Transverse colon (tissue), 4 donors: ENCODE results near the gene BEST2. TPM values are rescaled to one million over a fixed set of nuclear protein-coding genes. Genes with fewer than 3 reads are reported as not detected.

Experiments used
- DNase-seq: peaks from one replicate; pipeline ENCODE4 v3.0.0-alpha.2; 2019
- H3K27ac ChIP-seq, 4 donors: fragments of 200-600 bp; sonication (generic); 2 replicates each; pipeline ENCODE4 v1.5.1; 2016 to 2018; ENCODE audit warnings: inconsistent platforms in 4 of 4
- H3K27me3 ChIP-seq: fragments of 200-600 bp; sonication (generic); 2 replicates; pipeline ENCODE4 v1.5.1; 2017; ENCODE audit warnings: inconsistent platforms
- H3K36me3 ChIP-seq, 4 donors: fragments of 200-600 bp; sonication (generic); 2 replicates each; pipeline ENCODE4 v1.5.1; 2017 to 2019; ENCODE audit warnings: inconsistent platforms in 4 of 4
- H3K4me1 ChIP-seq, 4 donors: fragments of 200-600 bp; sonication (generic); 2 replicates each; pipeline ENCODE4 v1.5.1; 2017 to 2020; ENCODE audit warnings: inconsistent platforms in 4 of 4
- H3K4me3 ChIP-seq, 4 donors: fragments of 200-600 bp; sonication (generic); 1 replicate in 1 of 4; 2 replicates in 3 of 4; pipeline versions ENCODE4 v1.5.1 to v1.6.1; 2017 to 2019; ENCODE audit warnings: inconsistent platforms in 4 of 4
- H3K9me3 ChIP-seq, 2 donors: fragments of 200-600 bp; sonication (generic); 2 replicates each; pipeline ENCODE4 v1.5.1; 2017 to 2019; ENCODE audit warnings: inconsistent platforms in 2 of 2
- CTCF ChIP-seq, 5 experiments: fragments of 200-600 bp in 3 of 5; fragments of 450-650 bp in 2 of 5; sonication (generic) in 3 of 5; IDR thresholded peaks; 1 replicate in 2 of 5; 2 replicates in 3 of 5; pipeline ENCODE4 v1.5.1; 2016 to 2017; ENCODE audit warnings: antibody characterized with exemption in 5 of 5, inconsistent platforms in 3 of 5, mild to moderate bottlenecking in 2 of 5, moderate library complexity in 1 of 5
- EP300 ChIP-seq: sonication (generic); formaldehyde crosslinking; IDR thresholded peaks from one replicate; pipeline ENCODE4 v1.6.1; 2017; ENCODE audit warnings: antibody characterized with exemption, low read depth
- POLR2A ChIP-seq: fragments of 450-650 bp; IDR thresholded peaks from one replicate; pipeline ENCODE4 v1.6.1; 2016; ENCODE audit warnings: antibody characterized with exemption, mild to moderate bottlenecking, moderate library complexity
- POLR2AphosphoS5 ChIP-seq, 3 donors: sonication (generic); formaldehyde crosslinking; IDR thresholded peaks; one replicate each; pipeline ENCODE4 v1.6.1; 2016; ENCODE audit warnings: antibody characterized with exemption in 3 of 3
- WGBS, 2 donors: methylation state at CpG; one replicate each; pipeline ENCODE4 v1.1.5; 2018; ENCODE audit warnings: low coverage in 1 of 2; 5-methylcytosine and 5-hydroxymethylcytosine counted together
- in situ Hi-C, 4 donors: fragments of 200-750 bp; cut with MboI; loops; one replicate each; pipeline versions ENCODE4 v1.15.0 to v1.15.1; 2017; ENCODE audit warnings: low sequenced_read_pairs in 3 of 4, low pct_ligation_motif_present in 1 of 4, low pct_unique_long_range_greater_than_20kb in 1 of 4
- intact Hi-C: fragments of 100-400 bp; cut with DNase I; formaldehyde crosslinking; loops from one replicate; pipeline ENCODE4 v1.15.1; 2023; ENCODE audit warnings: low total_unique reads
- total RNA-seq, 4 donors: library from RNA; depleted of rRNA; stranded (reverse); fragments of >200 nt; gene quantifications; one replicate each; pipeline ENCODE4 v1.1.0, GENCODE V29; 2016

Gene BEST2
- total RNA-seq, 4 donors from 2014 or later: 121 to 325 (median 141) TPM

GRCh38 chr19:12777217-12778016 lies 25.8 kb downstream of the BEST2 start:
- peaks cover 12 to 54% (median 35%) of the 10 kb centered on the region in 4 donors for H3K4me1 ChIP-seq
- H3K27ac ChIP-seq: peak overlapping the region; percentile 91 to 94 (median 94)
- H3K36me3 ChIP-seq: no peaks in the 10 kb centered on the region
- H3K4me3 ChIP-seq: peak overlapping the region; percentile 27 to 59 (median 46)
- H3K9me3 ChIP-seq: no peaks in the 10 kb centered on the region
- TF ChIP-seq CTCF (IDR thresholded peaks at IDR 0.05): peak; percentile 95 to 99 (median 98)
- TF ChIP-seq POLR2AphosphoS5 (IDR thresholded peaks at IDR 0.05): peak; percentile 19 to 66 (median 49)
- TF ChIP-seq EP300: no peak
- no peak for TF ChIP-seq POLR2A
- peak; percentile 87 for DNase-seq
- intact Hi-C loops: loop anchor here (1.0 kb wide), 1 partner anchor 19 kb away; no protein-coding TSS in a partner anchor
- no peaks in the 10 kb centered on the region for H3K27me3 ChIP-seq
- in situ Hi-C loops: no loop called here
- WGBS, 2 donors: 3% methylated on average over 43 of the region's 43 CpGs; no CpG with 5 or more reads in 1 of the 2 donors

- H3K27ac ChIP-seq: peak overlapping the region; percentile 91 to 94 (median 94)
- peak; percentile 78 for DNase-seq
- peak overlapping the region; percentile 27 to 59 (median 46) for H3K4me3 ChIP-seq
- H3K27me3 ChIP-seq: no peaks in the 10 kb centered on the region
- no peaks in the 10 kb centered on the region for H3K9me3 ChIP-seq
- H3K4me1 ChIP-seq: peaks cover 16 to 61% (median 43%) of the 10 kb centered on the region in 4 donors
- intact Hi-C loops (no loop called here), in situ Hi-C loops (no loop called here)
- WGBS, 2 donors: 2 to 17% methylated on average over 3 to 42 of the region's 44 CpGs
- no peak for TF ChIP-seq CTCF (IDR thresholded peaks at IDR 0.05)
- TF ChIP-seq POLR2AphosphoS5 (IDR thresholded peaks at IDR 0.05): peak; percentile 47 to 61 (median 51)
- TF ChIP-seq POLR2A: peak; percentile 57
- no peak for TF ChIP-seq EP300
- H3K36me3 ChIP-seq: no peaks in the 10 kb centered on the region
Measured at GRCh38 chr19:12778017-12778904, 26.7 kb downstream of the BEST2 start.

- in situ Hi-C loops: no loop called here
Measured at GRCh38 chr19:12778905-12779161, 27.2 kb downstream of the BEST2 start.

More at GRCh38 chr19:12778905-12779161, 27.2 kb downstream of the BEST2 start:
- WGBS, 2 donors: 52% methylated on average over 6 of the region's 6 CpGs; no CpG with 5 or more reads in 1 of the 2 donors
- Histone ChIP-seq H3K27me3 (no peaks in the 10 kb centered on the region), H3K36me3 (no peaks in the 10 kb centered on the region), H3K27ac (peak overlapping the region; percentile 91 to 94 (median 94)), H3K4me3 (peak overlapping the region in 2 of 4 donors; percentile 51 to 59), H3K4me1 (peaks cover 22 to 62% (median 48%) of the 10 kb centered on the region in 4 donors), H3K9me3 (no peaks in the 10 kb centered on the region)
- no peak for DNase-seq
- intact Hi-C loops: no loop called here
- TF ChIP-seq CTCF (IDR thresholded peaks at IDR 0.05) (no peak), EP300 (no peak), POLR2A (no peak), POLR2AphosphoS5 (IDR thresholded peaks at IDR 0.05) (no peak)
